HG03159 (cell line): ENCODE results near the gene ST13.
"Not testable (repeated sequence)": the region's sequence is repeated elsewhere in the genome, so short reads cannot be mapped to it uniquely, and the experiment has no call there.

ENCODE experiments used
- ATAC-seq: cut with Tn5 transposase; IDR thresholded peaks from one replicate; pipeline ENCODE4 v1.9.1; 2021; ENCODE audit warnings: mild to moderate bottlenecking, moderate library complexity; ENCODE audit not compliant: unreplicated experiment

ST13 gene

DNA sequence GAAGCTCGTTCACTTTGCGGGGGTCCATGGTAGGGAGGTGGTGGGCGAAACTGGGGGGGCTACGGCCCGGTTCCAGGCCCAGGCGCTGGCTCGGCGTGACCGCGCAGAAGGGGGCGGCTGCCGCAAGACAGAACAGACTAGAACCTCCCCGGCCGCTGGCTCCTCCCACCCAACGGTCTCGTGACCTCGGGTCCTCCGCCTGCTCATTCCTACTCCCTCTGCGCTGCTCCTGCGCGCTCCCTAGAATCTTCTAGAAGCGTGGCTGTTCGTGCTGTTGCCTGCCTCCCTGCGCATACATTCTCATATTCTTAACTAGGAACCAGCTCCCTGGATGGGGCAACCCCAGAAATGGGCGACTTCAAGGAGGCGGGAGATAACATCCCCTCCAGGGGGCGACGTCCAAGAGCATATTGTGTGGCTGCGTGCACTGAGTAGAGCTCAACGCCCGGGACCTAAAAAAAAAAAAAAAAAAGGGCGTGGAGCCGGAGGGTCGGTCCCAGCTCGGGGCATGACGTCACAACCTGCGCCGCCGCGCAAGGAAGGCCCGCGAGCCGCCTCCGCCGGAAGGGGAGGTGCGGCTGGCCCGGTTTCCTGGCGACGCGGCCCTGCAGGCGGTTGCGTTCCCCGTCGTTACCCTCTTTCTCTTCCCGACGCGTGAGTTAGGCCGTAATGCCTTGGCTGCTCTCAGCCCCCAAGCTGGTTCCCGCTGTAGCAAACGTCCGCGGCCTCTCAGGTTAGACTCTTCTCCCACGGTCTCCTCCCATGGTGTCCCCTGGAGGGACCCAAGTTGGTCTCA, at the start of gene ST13, which contains the start of gene XPNPEP3:
Gene ST13 (minus strand): TSS at position 127 of the 796 bp plus-strand sequence. CDS start 99 bp downstream, at position 28.
Gene XPNPEP3 (plus strand): TSS at position 636 of the 796 bp plus-strand sequence. CDS start 34 bp downstream, at position 670.
- peak; percentile 89 for ATAC-seq

DNA sequence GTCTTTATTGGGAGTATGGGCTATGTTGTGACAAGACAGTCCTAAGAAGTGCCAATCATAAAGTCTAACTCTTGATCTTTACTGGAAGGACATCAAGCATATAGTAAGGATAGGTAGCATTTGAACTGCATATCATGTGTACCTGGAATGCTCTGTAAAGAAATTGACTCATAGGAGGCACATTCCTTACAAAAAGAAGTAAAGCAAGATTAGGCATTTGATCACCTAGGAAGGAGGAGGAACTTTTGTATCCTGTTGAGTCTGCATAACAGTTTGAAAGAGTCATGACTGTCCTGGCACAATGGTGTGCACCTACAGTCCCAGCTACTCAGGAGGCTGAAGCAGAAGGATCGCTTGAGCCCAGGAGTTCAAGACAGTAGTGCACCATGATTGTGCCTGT, 47.7 kb upstream of the ST13 start:
- no peak for ATAC-seq

- ATAC-seq, result no peak
Observed at GRCh38 chr22:40898850-40899357, 42.5 kb upstream of the ST13 start.

DNA sequence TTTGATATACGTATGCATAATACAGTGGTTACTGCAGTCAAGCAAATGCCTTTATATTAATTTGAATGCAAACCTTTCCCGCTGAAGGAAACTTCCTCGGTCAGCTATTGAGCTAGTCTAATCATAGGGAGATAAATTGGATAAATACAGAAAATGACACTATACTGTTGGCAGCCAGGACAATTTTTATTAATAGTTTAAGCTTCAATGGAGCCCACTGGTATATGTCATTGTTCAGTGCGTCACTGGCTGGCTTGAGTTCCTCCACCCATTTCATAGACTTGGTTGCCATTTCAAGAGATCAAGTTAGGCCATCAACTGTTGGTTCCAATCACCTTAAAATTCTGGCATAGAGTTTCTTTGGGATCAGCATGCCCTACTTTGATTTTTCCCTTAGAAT, 38.0 kb upstream of the ST13 start:
- no peak for ATAC-seq

- ATAC-seq, result no peak
Observed at GRCh38 chr22:40890881-40891280, 34.4 kb upstream of the ST13 start.

DNA sequence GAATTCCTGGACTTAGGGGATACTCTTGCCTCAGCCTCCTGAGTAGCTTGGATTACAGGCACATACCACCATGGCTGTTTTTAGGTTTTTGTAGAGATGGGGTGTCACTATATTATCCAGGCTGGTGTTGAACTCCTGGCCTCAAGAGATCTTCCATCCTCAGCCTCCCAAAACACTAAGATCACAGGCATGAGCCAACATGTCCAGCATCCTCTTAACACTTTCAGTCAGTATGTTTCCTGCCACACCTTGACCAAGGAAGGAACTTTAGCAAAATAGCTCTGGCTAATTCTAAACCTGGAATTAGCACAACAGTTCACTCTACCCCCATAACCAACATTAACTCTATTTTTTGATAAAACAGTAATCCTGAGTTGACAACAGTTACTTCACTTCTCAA, 32.7 kb upstream of the ST13 start:
- no peak for ATAC-seq

DNA sequence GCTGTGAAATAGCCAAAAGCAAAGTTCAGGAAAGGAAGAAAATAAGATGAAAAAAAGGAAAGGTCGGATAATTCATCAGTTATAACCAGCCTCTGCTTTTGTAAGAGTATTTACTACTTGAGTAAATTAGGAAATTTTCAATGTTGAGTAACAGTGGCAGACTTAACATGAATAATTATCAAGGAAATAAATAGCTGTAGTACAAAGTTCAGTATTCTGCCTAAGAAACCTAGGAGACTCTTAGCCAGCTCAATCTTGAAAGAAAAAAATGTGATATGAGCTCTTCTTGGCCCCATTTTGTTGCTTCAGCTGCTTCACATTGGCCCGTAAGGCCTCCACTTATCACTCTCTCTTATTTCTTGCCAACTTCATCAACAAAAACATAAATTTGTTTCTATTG, 22.5 kb upstream of the ST13 start:
- no peak for ATAC-seq

DNA sequence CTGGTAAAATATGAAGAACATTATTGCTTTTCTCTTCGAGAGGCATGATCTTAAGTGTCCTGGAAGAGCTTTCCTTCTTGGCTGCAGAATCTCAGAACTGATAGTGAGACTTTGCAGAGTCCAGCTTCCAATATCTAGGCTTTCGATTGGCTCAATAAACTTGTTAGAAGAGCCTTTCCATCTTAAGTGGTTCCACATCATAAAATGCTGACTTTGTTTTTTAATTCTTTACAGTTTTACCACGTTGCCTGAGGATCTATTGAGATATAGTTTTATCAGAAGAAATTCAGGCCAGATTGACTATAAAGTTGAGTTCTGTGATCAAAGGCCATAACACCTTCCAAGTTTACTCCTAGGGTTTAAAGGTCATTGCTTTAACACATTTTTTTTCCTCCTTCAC, 21.0 kb upstream of the ST13 start:
- ATAC-seq, result no peak

GRCh38 chr22:40876907-40877306, 20.5 kb upstream of the ST13 start:
- ATAC-seq, result no peak

DNA sequence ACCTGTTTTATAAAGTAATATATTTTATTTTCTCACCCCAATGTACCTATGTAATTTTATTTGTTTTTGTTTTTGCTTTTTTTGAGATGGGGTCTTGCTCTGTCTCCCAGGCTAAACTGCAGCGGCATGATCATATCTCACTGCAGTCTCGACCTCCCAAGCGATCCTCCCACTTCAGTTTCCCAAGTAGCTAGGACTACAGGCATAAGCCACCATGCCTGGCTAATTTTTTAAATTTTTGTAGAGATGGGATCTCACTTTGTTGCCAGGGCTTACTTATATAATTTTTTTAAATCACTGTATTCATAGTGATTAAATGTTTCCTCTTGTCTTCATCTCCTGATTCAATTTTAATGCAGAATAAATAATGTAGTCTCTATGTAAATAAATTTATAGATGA, 18.7 kb upstream of the ST13 start:
- ATAC-seq, result no peak

DNA sequence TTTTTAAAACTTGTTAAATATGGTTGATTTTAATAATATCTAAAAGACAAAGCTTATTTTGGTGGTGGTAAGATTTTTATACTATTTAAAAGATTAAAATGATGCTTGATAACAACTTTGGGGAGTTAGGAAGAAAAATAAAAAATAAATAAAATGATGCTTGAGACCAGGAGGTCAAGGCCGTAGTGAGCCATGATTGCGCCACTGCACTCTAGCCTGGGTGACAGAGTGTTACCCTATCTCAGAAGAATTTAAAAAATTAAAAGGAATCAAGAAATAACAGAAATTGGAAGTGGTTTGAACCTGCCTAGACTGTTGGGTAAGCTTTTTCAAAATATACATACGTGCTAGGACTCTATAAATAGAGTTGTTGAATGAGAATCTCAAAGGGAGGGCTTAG, 17.6 kb upstream of the ST13 start:
- no peak for ATAC-seq

GRCh38 chr22:40868379-40868778, 11.9 kb upstream of the ST13 start:
- not testable (repeated sequence) for ATAC-seq

GRCh38 chr22:40867109-40867508, 10.7 kb upstream of the ST13 start:
- no peak for ATAC-seq

GRCh38 chr22:40862537-40862936, 6.1 kb upstream of the ST13 start:
- ATAC-seq, result no peak

DNA sequence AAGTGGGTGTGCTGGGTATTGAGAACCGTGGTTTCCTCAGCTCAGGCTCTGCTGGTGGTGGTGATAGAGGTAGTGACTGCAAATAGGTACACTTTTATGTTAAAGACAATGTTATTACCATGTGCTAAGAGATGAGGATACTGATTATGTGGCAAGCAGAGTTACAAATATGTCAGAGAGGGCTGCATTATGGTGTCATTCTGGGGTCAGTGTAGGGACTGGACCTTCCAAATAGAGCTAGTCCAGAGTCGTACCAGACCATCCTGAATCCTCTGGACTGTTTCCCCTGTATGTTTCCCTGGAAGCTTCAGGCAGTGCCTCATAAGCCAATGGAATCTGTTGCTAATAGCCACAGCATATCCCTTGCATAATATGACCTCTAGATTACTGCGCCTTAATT, 5.6 kb upstream of the ST13 start, which contains the start of gene DNAJB7:
Gene DNAJB7 (minus strand): TSS at position 101 of the 400 bp plus-strand sequence. CDS start 119 bp downstream, outside the sequence.
- no peak for ATAC-seq

- ATAC-seq, result no peak
Observed at GRCh38 chr22:40857309-40857855, 943 bp upstream of the ST13 start.

GRCh38 chr22:40855979-40856512, 393 bp downstream of the ST13 start:
- ATAC-seq, result peak; percentile 23

DNA sequence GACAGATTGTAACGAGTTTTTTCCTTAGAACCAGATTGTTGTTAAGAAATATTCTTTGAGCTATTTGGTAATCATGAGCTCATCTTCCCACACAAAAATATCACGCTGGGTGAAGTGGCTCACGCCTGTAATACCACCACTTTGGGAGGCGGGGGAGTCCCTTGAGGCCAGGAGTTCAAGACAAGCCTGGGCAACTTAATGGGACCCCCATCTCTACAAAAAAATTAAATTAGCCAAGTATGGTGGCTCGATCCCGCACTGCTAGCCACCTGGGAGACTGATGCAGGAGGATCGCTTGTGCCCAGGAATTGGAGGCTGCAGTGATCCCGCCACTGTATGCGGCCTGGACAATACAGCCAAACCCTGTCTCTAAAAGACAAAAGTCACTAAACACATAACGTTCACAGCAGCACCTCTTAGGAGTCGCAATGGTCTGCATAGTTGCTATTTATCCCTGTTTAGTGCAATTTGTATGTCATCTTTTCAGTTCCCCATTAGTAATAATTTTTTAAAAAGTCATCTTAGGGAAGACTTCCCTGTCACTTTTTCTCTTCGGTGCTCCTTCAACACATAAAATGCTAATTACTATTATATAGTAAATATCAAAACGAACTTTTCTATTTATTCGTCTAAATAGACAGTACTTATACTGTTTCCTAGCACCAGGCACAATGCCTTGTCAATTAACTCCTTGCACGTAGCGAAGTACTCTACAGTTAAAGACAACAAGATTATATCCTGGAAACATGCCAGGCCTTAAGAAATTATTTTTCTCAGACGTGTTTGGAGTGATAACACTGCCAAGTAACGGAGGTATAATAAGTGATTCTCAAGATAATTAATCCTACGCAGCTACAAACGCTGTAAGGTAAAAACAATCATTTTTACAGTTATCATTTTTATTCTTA, 1.1 kb downstream of the ST13 start:
- no peak for ATAC-seq

DNA sequence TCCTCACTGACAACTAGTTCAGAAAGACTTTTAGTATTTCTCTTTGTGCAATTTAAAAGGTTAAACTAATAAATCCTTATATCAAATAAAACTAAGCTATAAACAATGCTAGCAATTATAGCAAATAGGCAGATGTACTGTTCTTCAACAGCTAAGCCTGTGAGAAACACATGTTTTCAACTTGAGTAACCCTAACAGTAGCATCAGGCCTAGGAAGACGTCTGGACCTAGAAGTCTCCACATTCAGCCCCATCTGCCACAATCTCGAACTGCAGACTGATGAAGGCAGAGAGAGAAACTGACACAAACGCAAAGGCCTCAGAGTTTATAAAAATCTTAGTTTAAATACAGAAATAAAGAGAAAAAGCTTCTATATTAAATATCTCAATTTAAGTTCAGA, 2.5 kb downstream of the ST13 start:
- ATAC-seq, result no peak

DNA sequence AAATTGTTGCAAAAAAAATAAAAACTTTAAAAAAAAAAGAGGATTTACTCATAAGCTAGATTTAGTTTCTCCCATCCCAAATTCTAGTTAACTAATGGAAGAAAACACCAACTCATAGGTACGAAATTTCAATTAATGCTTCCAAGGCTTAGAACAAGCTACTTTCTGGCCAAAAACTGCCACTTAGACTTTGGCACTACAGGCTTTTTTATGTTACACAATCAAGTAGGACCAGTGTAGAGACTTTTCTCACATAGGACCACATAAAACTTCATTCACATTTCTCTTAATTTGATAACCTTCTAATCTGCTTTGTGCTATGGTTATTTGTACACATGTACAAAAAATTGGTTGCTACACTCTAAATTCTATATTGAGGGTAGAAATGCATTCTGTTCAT, 3.1 kb downstream of the ST13 start:
- no peak for ATAC-seq

DNA sequence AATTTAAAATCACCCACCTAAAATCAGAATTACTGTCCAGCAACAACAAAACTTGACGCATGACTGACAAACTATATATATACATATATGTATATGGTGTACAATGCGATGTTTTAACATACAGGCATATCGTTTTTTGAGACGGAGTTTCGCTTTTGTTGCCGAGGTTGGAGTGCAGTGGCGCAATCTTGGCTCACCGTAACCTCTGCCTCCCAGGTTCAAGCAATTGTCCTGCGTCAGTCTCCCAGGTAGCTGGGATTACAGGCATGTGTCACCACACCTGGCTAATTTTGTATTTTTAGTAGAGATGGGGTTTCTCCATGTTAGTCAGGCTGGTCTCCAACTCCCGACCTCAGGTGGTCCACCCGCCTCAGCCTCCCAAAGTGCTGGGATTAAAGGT, 10.6 kb downstream of the ST13 start:
- ATAC-seq, result not testable (repeated sequence)
